ENCODE measurements around the gene CTXND1. TPM values are rescaled to one million over a fixed set of nuclear protein-coding genes. Genes with fewer than 3 reads are reported as not detected.

Gene CTXND1
- total RNA-seq, 1 experiment from 2014 or later: not detected

- no peak overlapping the region for H3K4me3 Mint-ChIP-seq
- H3K4me1 ChIP-seq (ENCODE audit: insufficient read depth, low read length): no peaks in the 10 kb centered on the region
- no peak overlapping the region for H2AK5ac ChIP-seq (ENCODE audit: insufficient read length, low read length)
- H3K27ac ChIP-seq (ENCODE audit: insufficient read length, low read depth, low read length): no peak overlapping the region
- no peaks in the 10 kb centered on the region for H3K27me3 ChIP-seq (ENCODE audit: insufficient read depth, low read length)
- no peak overlapping the region for H2AFZ ChIP-seq (ENCODE audit: low read length)
- no peaks in the 10 kb centered on the region for H3K9me3 Mint-ChIP-seq
- no peak overlapping the region for H3K4ac ChIP-seq (ENCODE audit: low read depth, low read length)
- no peak overlapping the region for H3K4me2 ChIP-seq (ENCODE audit: insufficient read depth, insufficient read length, low read length)
- H2BK12ac ChIP-seq (ENCODE audit: insufficient read length, low read depth, low read length): no peak overlapping the region
- peaks cover 48% of the 10 kb centered on the region for H3K27me3 Mint-ChIP-seq (ENCODE audit: low read depth)
- no peak for DNase-seq
- no peak for TF ChIP-seq CTCF (conservative IDR thresholded peaks at IDR 0.05)
- H3T11ph ChIP-seq (ENCODE audit: low read length): no peak overlapping the region
- no peak overlapping the region for H4K91ac ChIP-seq (ENCODE audit: insufficient read length, low read depth, low read length)
- H3K9ac ChIP-seq (ENCODE audit: extremely low read depth, insufficient read length, low read length): no peak overlapping the region
- H3K56ac ChIP-seq (ENCODE audit: insufficient read length, low read depth, low read length): no peak overlapping the region
- no peak overlapping the region for H4K5ac ChIP-seq (ENCODE audit: insufficient read length, low read depth, low read length)
- no peak overlapping the region for H3K14ac ChIP-seq (ENCODE audit: insufficient read depth, low read length)
- no CpG with 5 or more reads among the region's 1 CpG for WGBS (ENCODE audit: extremely low coverage, insufficient read length, low lambda C conversion rate)
- no peak overlapping the region for H3K18ac ChIP-seq (ENCODE audit: insufficient read length, low read depth, low read length)
- no peaks in the 10 kb centered on the region for H3K79me1 ChIP-seq (ENCODE audit: insufficient read depth, low read depth, low read length, poor library complexity, severe bottlenecking)
- no peaks in the 10 kb centered on the region for H3K36me3 Mint-ChIP-seq (ENCODE audit: insufficient read depth in 1 of 3, low read depth in 3 of 3)
- no peak overlapping the region for H2BK20ac ChIP-seq (ENCODE audit: low read depth, low read length, poor library complexity, severe bottlenecking)
- no peaks in the 10 kb centered on the region for H3K79me2 ChIP-seq (ENCODE audit: insufficient read depth, low read length)
- H3K4me1 Mint-ChIP-seq: no peaks in the 10 kb centered on the region
- H4K8ac ChIP-seq (replicated peaks; ENCODE audit: insufficient read length, low read depth, low read length): no peak overlapping the region
- no peak overlapping the region for H3K27ac Mint-ChIP-seq
- no peak overlapping the region for H3K23ac ChIP-seq (ENCODE audit: insufficient read length, low read depth, low read length)
- H2BK5ac ChIP-seq (ENCODE audit: insufficient read length, low read length): no peak overlapping the region
- no peaks in the 10 kb centered on the region for H4K20me1 ChIP-seq (ENCODE audit: control insufficient read depth, insufficient read depth, insufficient read length)
- no peaks in the 10 kb centered on the region for H3K9me3 ChIP-seq (ENCODE audit: control insufficient read depth, low read depth, low read length)
- H2BK15ac ChIP-seq (ENCODE audit: low read depth, low read length): no peak overlapping the region
- H3K23me2 ChIP-seq (ENCODE audit: insufficient read length, low read depth, low read length, poor library complexity, severe bottlenecking): no peaks in the 10 kb centered on the region
- H2BK120ac ChIP-seq (ENCODE audit: low read depth, low read length, poor library complexity, severe bottlenecking): no peak overlapping the region
These were observed 18.5 kb upstream of the CTXND1 start for GRCh38 chr15:80270472-80270871.
